Right lobe of liver (tissue), 6 donors: ENCODE data around the gene ADCY9. TPM values are rescaled to one million over a fixed set of nuclear protein-coding genes. Genes with fewer than 3 reads are reported as not detected.
"Not testable (repeated sequence)": the region's sequence is repeated elsewhere in the genome, so short reads cannot be mapped to it uniquely, and the experiment has no call there.

Experiments used
- ATAC-seq, 4 donors: fragments of 200-7000 bp; cut with Tn5 transposase; one replicate each; pipeline ENCODE4 v1.9.1; 2020; ENCODE audit warnings: mild to moderate bottlenecking in 4 of 4, moderate library complexity in 4 of 4
- DNase-seq, 3 donors: peaks; one replicate each; pipeline ENCODE4 v3.0.0-alpha.2; 2020
- H3K27ac ChIP-seq, 3 donors: fragments of 200-600 bp; one replicate each; pipeline ENCODE4 v1.8.0; 2022
- H3K27me3 ChIP-seq, 2 donors: fragments of 200-600 bp; one replicate each; pipeline ENCODE4 v1.8.0; 2022
- H3K36me3 ChIP-seq, 4 donors: fragments of 200-600 bp; sonication (generic) in 1 of 4; one replicate each; pipeline versions ENCODE4 v1.5.1 to v1.8.0; 2017 to 2022; ENCODE audit warnings: control low read depth in 1 of 4
- H3K4me1 ChIP-seq, 4 donors: fragments of 200-600 bp; sonication (generic) in 1 of 4; one replicate each; pipeline versions ENCODE4 v1.5.1 to v1.8.0; 2017 to 2022; ENCODE audit warnings: control low read depth in 1 of 4
- H3K4me3 ChIP-seq, 3 donors: fragments of 200-600 bp; one replicate each; pipeline ENCODE4 v1.8.0; 2022
- H3K9me3 ChIP-seq, 4 donors: fragments of 200-600 bp; sonication (generic) in 1 of 4; one replicate each; pipeline versions ENCODE4 v1.5.1 to v1.8.0; 2017 to 2022; ENCODE audit warnings: control low read depth in 1 of 4
- POLR2A ChIP-seq: fragments of 450-650 bp; IDR thresholded peaks from one replicate; pipeline ENCODE4 v1.6.1; 2017; ENCODE audit warnings: antibody characterized with exemption, mild to moderate bottlenecking
- WGBS: methylation state at CpG from one replicate; pipeline ENCODE4 v1.1.6; 2018; ENCODE audit warnings: low coverage, low lambda C conversion rate; ENCODE audit not compliant: insufficient coverage; ENCODE audit errors: missing lambda C conversion rate; 5-methylcytosine and 5-hydroxymethylcytosine counted together
- intact Hi-C, 2 donors: fragments of 100-400 bp; cut with DNase I; formaldehyde crosslinking; loops; one replicate each; pipeline versions ENCODE4 v1.11.2 to v1.14.1; 2022
- total RNA-seq, 6 experiments: library from RNA; depleted of rRNA in 2 of 6; stranded (reverse); fragments of >200 nt in 2 of 6; fragmentation: NEBNext Ultra II Directional in 3 of 6; extraction: Animal tissue kit (Norgen Biotek cat#: 25700) in 3 of 6; gene quantifications; one replicate each; pipeline versions ENCODE4 v1.1.0 to v1.2.4, GENCODE V29; 2016 to 2023
- TF ChIP-seq, protein P1 (sequence below), 4 donors: fragments of 200-600 bp in 3 of 4; fragments of 450-650 bp in 1 of 4; IDR thresholded peaks; one replicate each; pipeline versions ENCODE4 v1.5.1 to v1.8.0; 2016 to 2022; ENCODE audit warnings: antibody characterized with exemption in 4 of 4, mild to moderate bottlenecking in 2 of 4
- donor health status: DM: no; HTN: yes; CAD: no.
- donor health status: DM: no; HTN: no; CAD: no.
- donor health status: DM: no; HTN: no; CAD: no.
- donor health status: DM: no; HTN: yes; CAD: no.
- donor health status: DM: no; HTN: yes; CAD: no.

The ADCY9 gene
- total RNA-seq, 6 experiments from 2014 or later, result 17.3 to 41.5 (median 25.6) TPM

DNA sequence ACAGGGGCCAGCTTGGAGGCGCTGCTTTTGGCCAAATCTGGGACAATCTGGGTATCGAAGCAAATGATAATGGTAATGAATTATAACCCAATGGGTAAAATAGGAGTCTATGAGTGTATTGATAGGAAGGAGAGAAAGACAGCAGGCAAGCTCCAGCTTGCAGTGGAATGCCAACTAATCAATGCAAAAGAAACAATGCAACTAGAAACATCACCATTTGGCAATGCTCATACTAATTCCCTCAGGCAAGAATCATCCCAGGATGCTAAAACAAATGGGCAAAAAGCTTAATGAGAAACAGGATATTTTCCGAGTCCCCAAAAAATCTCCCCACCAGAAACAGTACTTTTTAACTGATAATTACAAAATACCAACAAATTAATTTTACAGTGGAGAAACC lies 64.7 kb downstream of the ADCY9 start:
- no peaks in the 10 kb centered on the region for H3K9me3 ChIP-seq
- no peaks in the 10 kb centered on the region for H3K27me3 ChIP-seq
- TF ChIP-seq, protein P1, sequence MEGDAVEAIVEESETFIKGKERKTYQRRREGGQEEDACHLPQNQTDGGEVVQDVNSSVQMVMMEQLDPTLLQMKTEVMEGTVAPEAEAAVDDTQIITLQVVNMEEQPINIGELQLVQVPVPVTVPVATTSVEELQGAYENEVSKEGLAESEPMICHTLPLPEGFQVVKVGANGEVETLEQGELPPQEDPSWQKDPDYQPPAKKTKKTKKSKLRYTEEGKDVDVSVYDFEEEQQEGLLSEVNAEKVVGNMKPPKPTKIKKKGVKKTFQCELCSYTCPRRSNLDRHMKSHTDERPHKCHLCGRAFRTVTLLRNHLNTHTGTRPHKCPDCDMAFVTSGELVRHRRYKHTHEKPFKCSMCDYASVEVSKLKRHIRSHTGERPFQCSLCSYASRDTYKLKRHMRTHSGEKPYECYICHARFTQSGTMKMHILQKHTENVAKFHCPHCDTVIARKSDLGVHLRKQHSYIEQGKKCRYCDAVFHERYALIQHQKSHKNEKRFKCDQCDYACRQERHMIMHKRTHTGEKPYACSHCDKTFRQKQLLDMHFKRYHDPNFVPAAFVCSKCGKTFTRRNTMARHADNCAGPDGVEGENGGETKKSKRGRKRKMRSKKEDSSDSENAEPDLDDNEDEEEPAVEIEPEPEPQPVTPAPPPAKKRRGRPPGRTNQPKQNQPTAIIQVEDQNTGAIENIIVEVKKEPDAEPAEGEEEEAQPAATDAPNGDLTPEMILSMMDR (IDR thresholded peaks at IDR 0.05), result no peak
- no peak for TF ChIP-seq POLR2A
- H3K36me3 ChIP-seq, result no peaks in the 10 kb centered on the region
- DNase-seq (no peak), ATAC-seq (no peak)
- no peak overlapping the region for H3K27ac ChIP-seq
- intact Hi-C loops, result no loop called here
- H3K4me3 ChIP-seq, result no peak overlapping the region
- WGBS, result 82% methylated on average over 3 of the region's 3 CpGs
- H3K4me1 ChIP-seq, result peaks cover 0 to 21% (median 9%) of the 10 kb centered on the region in 4 donors

DNA sequence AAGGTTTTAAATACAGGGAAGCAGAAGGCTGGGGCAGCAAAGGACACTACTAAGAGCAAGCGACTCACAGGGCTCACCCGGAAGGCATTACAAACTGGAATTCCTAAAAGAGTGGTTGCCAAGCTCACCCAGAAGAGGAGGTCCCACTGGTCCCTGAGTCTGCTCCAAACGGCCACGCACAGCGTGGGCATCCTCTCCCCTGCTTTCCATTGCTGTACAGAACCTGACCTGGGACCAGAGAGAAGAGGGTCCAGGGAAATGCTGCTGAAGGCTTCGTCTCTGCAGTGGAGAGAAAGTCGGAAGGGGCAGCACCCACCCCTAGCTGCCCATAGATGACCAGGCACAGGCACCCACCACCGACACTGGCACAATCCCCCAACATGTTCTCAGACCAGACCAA lies 67.2 kb downstream of the ADCY9 start:
- no peak for ATAC-seq
- Histone ChIP-seq H3K36me3 (no peaks in the 10 kb centered on the region), H3K4me3 (no peak overlapping the region), H3K4me1 (peaks cover 0 to 13% (median 6%) of the 10 kb centered on the region in 4 donors), H3K27ac (no peak overlapping the region), H3K9me3 (no peaks in the 10 kb centered on the region), H3K27me3 (no peaks in the 10 kb centered on the region)
- WGBS, result 100% methylated on average over 6 of the region's 8 CpGs
- TF ChIP-seq, protein P1 (IDR thresholded peaks at IDR 0.05), result no peak
- no peak for TF ChIP-seq POLR2A
- no peak for DNase-seq
- intact Hi-C loops, result no loop called here

DNA sequence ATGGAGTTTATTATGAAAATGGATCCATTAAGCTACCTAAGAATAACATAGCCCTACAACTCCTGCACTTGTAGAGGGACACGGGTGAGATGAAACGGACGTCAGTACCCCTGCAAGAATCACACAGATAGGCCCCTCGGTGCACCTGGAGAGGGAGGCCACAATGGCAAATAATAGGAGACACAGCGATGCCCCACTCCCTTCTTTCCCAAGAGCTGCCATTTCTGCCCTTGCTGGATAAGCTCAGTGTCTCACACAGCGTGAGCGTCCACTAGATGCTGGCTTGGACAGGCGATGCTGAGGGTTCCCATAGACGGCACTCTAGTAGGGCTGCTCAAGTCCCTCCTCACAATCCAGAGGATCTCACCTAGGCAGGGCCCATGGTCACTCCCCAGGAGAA lies 67.8 kb downstream of the ADCY9 start:
- ATAC-seq (no peak), DNase-seq (no peak)
- Histone ChIP-seq H3K4me3 (no peak overlapping the region), H3K27me3 (no peaks in the 10 kb centered on the region), H3K4me1 (peaks cover 0 to 11% (median 6%) of the 10 kb centered on the region in 4 donors), H3K27ac (no peak overlapping the region), H3K9me3 (no peaks in the 10 kb centered on the region), H3K36me3 (no peaks in the 10 kb centered on the region)
- intact Hi-C loops, result no loop called here
- 87% methylated on average over 7 of the region's 9 CpGs for WGBS
- TF ChIP-seq POLR2A, result no peak
- TF ChIP-seq, protein P1 (IDR thresholded peaks at IDR 0.05), result no peak

DNA sequence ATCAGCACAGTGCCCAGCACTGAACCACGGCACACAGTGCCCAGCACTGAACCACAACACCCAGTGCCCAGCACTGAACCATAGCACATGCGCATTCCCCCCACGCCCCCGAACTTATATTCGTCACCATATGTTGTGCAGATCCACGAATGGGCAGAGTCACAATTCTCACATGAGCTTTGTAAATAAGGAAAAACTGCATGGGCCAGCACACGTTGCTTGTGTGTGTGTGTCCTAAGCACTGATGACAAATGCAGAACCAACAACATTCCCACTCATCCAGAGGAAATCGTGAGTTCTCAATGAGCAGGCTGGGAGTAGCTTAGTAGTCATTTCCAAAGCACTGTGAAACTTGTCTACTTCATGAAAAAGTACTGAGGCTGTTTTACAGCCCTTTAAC lies 70.0 kb downstream of the ADCY9 start:
- ATAC-seq, result no peak
- no peaks in the 10 kb centered on the region for H3K36me3 ChIP-seq
- WGBS, result 89% methylated on average over 7 of the region's 8 CpGs
- TF ChIP-seq, protein P1 (IDR thresholded peaks at IDR 0.05), result no peak
- no peak for TF ChIP-seq POLR2A
- no peaks in the 10 kb centered on the region for H3K27me3 ChIP-seq
- no peaks in the 10 kb centered on the region for H3K4me1 ChIP-seq
- no peak overlapping the region for H3K4me3 ChIP-seq
- no peak overlapping the region for H3K27ac ChIP-seq
- intact Hi-C loops, result no loop called here
- no peaks in the 10 kb centered on the region for H3K9me3 ChIP-seq
- DNase-seq, result no peak

DNA sequence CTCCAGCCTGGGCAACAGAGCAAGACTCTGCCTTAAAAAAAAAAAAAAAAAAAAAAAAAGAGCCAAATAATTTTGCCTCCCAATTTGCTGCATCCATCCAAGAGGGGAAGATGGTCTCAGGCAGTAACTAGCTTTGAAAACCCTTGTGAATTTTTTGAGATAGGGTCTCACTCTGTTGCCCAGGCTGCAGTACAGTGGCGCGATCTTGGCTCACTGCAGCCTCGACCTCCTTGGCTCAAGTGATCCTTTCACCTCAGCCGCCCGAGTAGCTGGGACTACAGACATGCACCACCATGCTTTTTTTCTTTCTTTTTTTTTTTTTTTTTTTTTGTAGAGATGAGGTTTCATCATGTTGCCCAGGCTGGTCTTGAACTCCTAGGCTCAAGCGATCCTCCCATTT lies 70.7 kb downstream of the ADCY9 start:
- not testable (repeated sequence) for ATAC-seq, H3K36me3 ChIP-seq

More for the DNA sequence above, 70.7 kb downstream of the ADCY9 start:
- H3K4me3 ChIP-seq, H3K4me1 ChIP-seq, H3K27ac ChIP-seq, H3K27me3 ChIP-seq, H3K9me3 ChIP-seq, intact Hi-C loops: not testable (repeated sequence)
- peak in 1 of 3 donors; percentile 15 for DNase-seq
- WGBS, result 100% methylated on average over 3 of the region's 6 CpGs
